ENCODE measurements around the gene LCE3B. TPM values are rescaled to one million over a fixed set of nuclear protein-coding genes. Genes with fewer than 3 reads are reported as not detected.
"Not testable (repeated sequence)": the region's sequence is repeated elsewhere in the genome, so short reads cannot be mapped to it uniquely, and the experiment has no call there.

Gene LCE3B
- total and polyA plus RNA-seq, 4 donors, result not detected

DNA sequence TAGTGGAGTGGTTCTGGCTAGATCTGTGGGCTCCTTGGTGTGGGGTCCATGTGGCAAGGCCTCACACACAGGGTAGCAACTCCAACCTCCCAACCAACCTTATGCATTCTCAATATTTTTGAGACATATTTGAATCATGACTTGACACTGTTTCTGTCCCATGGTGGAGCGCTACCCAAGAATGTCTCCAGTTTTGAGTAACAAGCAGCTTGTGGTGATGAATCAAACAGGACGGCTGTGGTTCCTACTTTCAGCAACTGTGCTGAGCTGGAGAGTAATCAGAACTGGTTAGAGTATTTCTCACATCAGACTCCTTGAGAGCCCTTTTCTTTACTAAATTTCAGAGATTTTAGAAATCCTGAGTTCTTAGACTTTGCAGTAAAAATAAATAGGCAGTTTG, 36.4 kb upstream of the LCE3B start (continued):
- TF ChIP-seq, protein P1, sequence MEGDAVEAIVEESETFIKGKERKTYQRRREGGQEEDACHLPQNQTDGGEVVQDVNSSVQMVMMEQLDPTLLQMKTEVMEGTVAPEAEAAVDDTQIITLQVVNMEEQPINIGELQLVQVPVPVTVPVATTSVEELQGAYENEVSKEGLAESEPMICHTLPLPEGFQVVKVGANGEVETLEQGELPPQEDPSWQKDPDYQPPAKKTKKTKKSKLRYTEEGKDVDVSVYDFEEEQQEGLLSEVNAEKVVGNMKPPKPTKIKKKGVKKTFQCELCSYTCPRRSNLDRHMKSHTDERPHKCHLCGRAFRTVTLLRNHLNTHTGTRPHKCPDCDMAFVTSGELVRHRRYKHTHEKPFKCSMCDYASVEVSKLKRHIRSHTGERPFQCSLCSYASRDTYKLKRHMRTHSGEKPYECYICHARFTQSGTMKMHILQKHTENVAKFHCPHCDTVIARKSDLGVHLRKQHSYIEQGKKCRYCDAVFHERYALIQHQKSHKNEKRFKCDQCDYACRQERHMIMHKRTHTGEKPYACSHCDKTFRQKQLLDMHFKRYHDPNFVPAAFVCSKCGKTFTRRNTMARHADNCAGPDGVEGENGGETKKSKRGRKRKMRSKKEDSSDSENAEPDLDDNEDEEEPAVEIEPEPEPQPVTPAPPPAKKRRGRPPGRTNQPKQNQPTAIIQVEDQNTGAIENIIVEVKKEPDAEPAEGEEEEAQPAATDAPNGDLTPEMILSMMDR (IDR thresholded peaks at IDR 0.05; ENCODE audit: low read depth, low read length, missing input control), result no peak
- no peak for TF ChIP-seq GABPA (IDR thresholded peaks at IDR 0.05 in 1 of 2, conservative IDR thresholded peaks at IDR 0.05 in 1 of 2)

DNA sequence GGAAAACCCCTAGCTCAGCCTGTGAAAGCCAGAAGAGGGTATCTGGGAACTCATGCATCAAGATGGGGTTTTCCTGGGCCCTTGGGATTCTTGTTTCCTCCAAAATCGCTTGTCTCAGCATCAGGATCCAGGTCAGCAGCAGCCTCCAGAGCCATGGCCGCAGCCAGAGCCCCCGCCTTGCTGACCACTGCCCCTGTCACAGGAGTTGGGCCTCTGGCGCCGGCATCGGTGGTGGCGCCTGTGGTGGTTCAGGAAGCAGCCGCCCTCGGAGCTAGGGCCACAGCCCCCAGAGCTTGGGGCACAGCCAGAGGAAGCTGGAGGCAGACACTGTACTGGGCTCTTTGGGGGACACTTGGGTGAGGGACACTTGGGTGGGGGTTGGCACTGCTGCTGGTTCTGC, 34.1 kb upstream of the LCE3B start:
- H3K36me3 ChIP-seq (ENCODE audit: control insufficient read depth in 4 of 4, insufficient read depth in 3 of 4, low read depth in 1 of 4, low read length in 3 of 4); H3K9me3 ChIP-seq (ENCODE audit: control insufficient read depth in 4 of 4, low read length in 3 of 4); H3K27ac ChIP-seq (ENCODE audit: low read depth in 1 of 2, low read length in 2 of 2); H3K9ac ChIP-seq (ENCODE audit: low read depth in 1 of 2, low read length in 2 of 2); H3K4me1 ChIP-seq (ENCODE audit: control insufficient read depth in 4 of 4, insufficient read depth in 4 of 4, low read length in 3 of 4); DNase-seq (ENCODE audit: low spot score); H3K4me3 ChIP-seq (ENCODE audit: low read depth in 1 of 3, low read length in 3 of 3): not testable (repeated sequence)
- H3K27me3 ChIP-seq (ENCODE audit: control insufficient read depth in 4 of 4, insufficient read depth in 4 of 4, low read length in 3 of 4), result peaks cover 0 to 14% (median 0%) of the 10 kb centered on the region in 4 donors
- WGBS, result 87% methylated on average over 9 of the region's 9 CpGs

DNA sequence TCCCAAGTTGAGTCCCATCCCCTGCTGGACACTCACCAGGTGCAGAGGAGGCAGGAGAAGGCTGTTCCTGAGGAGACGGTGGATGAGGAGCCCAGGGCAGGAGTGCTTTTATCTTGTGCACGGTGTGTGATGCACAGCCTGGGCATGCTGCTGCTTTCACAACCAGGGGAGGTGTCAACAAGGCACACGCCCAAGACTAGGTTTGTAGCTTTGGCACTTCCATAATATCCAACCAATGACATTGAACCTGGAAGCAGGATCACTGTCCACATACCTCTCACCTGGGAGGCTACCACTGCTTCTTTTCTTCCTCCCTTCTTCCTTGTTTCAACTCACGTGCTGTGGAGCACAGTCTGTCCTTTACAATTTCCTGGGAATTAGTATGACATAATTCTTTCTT, 33.2 kb upstream of the LCE3B start, which contains the start of gene LCE3D:
LCE3D (minus strand) TSS at position 84 of the 400 bp plus-strand sequence. CDS start 580 bp downstream, outside the sequence.
- no peak within 1 kb of the TSS for H3K27ac ChIP-seq (ENCODE audit: low read depth in 1 of 2, low read length in 2 of 2)
- peaks cover 0 to 14% (median 0%) of the 10 kb centered on the region in 4 donors for H3K27me3 ChIP-seq (ENCODE audit: control insufficient read depth in 4 of 4, insufficient read depth in 4 of 4, low read length in 3 of 4)

More for the DNA sequence above, 33.2 kb upstream of the LCE3B start, which contains the start of gene LCE3D:
- DNase-seq (ENCODE audit: low spot score), result no peak
- H3K36me3 ChIP-seq (ENCODE audit: control insufficient read depth in 4 of 4, insufficient read depth in 3 of 4, low read depth in 1 of 4, low read length in 3 of 4), result no peaks in the 10 kb centered on the region
- H3K4me1 ChIP-seq (ENCODE audit: control insufficient read depth in 4 of 4, insufficient read depth in 4 of 4, low read length in 3 of 4), result no peaks in the 10 kb centered on the region
- H3K9me3 ChIP-seq (ENCODE audit: control insufficient read depth in 4 of 4, low read length in 3 of 4), result peaks cover 0 to 1% (median 0%) of the 10 kb centered on the region in 4 donors
- WGBS, result 69% methylated on average over 4 of the region's 4 CpGs
- H3K9ac ChIP-seq (ENCODE audit: low read depth in 1 of 2, low read length in 2 of 2), result no peak within 1 kb of the TSS
- no peak within 1 kb of the TSS for H3K4me3 ChIP-seq (ENCODE audit: low read depth in 1 of 3, low read length in 3 of 3)
- no peak for TF ChIP-seq GABPA (IDR thresholded peaks at IDR 0.05 in 1 of 2, conservative IDR thresholded peaks at IDR 0.05 in 1 of 2)
- TF ChIP-seq YY1 (IDR thresholded peaks at IDR 0.05), result no peak
- TF ChIP-seq, protein P2, sequence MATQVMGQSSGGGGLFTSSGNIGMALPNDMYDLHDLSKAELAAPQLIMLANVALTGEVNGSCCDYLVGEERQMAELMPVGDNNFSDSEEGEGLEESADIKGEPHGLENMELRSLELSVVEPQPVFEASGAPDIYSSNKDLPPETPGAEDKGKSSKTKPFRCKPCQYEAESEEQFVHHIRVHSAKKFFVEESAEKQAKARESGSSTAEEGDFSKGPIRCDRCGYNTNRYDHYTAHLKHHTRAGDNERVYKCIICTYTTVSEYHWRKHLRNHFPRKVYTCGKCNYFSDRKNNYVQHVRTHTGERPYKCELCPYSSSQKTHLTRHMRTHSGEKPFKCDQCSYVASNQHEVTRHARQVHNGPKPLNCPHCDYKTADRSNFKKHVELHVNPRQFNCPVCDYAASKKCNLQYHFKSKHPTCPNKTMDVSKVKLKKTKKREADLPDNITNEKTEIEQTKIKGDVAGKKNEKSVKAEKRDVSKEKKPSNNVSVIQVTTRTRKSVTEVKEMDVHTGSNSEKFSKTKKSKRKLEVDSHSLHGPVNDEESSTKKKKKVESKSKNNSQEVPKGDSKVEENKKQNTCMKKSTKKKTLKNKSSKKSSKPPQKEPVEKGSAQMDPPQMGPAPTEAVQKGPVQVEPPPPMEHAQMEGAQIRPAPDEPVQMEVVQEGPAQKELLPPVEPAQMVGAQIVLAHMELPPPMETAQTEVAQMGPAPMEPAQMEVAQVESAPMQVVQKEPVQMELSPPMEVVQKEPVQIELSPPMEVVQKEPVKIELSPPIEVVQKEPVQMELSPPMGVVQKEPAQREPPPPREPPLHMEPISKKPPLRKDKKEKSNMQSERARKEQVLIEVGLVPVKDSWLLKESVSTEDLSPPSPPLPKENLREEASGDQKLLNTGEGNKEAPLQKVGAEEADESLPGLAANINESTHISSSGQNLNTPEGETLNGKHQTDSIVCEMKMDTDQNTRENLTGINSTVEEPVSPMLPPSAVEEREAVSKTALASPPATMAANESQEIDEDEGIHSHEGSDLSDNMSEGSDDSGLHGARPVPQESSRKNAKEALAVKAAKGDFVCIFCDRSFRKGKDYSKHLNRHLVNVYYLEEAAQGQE (IDR thresholded peaks at IDR 0.05), result no peak
- TF ChIP-seq SP1 (IDR thresholded peaks at IDR 0.05), result no peak
- no peak for TF ChIP-seq TAF1 (conservative IDR thresholded peaks at IDR 0.05)
- TF ChIP-seq, protein P3, sequence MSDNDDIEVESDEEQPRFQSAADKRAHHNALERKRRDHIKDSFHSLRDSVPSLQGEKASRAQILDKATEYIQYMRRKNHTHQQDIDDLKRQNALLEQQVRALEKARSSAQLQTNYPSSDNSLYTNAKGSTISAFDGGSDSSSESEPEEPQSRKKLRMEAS (IDR thresholded peaks at IDR 0.05), result no peak
- no peak for TF ChIP-seq HNF4A (conservative IDR thresholded peaks at IDR 0.05)
- TF ChIP-seq, protein P4, sequence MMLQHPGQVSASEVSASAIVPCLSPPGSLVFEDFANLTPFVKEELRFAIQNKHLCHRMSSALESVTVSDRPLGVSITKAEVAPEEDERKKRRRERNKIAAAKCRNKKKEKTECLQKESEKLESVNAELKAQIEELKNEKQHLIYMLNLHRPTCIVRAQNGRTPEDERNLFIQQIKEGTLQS (IDR thresholded peaks at IDR 0.05), result no peak
- TF ChIP-seq, protein P1 (IDR thresholded peaks at IDR 0.05; ENCODE audit: low read depth, low read length, missing input control), result no peak
- TF ChIP-seq FOXA2 (IDR thresholded peaks at IDR 0.05), result no peak
- no peak for TF ChIP-seq EGR1 (IDR thresholded peaks at IDR 0.05; ENCODE audit: low read depth in 2 of 2)
- no peak for TF ChIP-seq NR2F2 (IDR thresholded peaks at IDR 0.05)
- TF ChIP-seq, protein P5, sequence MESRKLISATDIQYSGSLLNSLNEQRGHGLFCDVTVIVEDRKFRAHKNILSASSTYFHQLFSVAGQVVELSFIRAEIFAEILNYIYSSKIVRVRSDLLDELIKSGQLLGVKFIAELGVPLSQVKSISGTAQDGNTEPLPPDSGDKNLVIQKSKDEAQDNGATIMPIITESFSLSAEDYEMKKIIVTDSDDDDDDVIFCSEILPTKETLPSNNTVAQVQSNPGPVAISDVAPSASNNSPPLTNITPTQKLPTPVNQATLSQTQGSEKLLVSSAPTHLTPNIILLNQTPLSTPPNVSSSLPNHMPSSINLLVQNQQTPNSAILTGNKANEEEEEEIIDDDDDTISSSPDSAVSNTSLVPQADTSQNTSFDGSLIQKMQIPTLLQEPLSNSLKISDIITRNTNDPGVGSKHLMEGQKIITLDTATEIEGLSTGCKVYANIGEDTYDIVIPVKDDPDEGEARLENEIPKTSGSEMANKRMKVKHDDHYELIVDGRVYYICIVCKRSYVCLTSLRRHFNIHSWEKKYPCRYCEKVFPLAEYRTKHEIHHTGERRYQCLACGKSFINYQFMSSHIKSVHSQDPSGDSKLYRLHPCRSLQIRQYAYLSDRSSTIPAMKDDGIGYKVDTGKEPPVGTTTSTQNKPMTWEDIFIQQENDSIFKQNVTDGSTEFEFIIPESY (IDR thresholded peaks at IDR 0.05), result no peak
- no peak for TF ChIP-seq HNF4G (IDR thresholded peaks at IDR 0.05)
- no peak for TF ChIP-seq RAD21 (IDR thresholded peaks at IDR 0.05)
- no peak for TF ChIP-seq JUND (IDR thresholded peaks at IDR 0.05)
- TF ChIP-seq FOXA1 (IDR thresholded peaks at IDR 0.05), result no peak
- no peak for TF ChIP-seq RXRA (IDR thresholded peaks at IDR 0.05)
